GM06990 (cell line): Measurements from ENCODE around the gene ABCC12.

ENCODE experiments used
- DNase-seq: peaks from one replicate; pipeline ENCODE4 v3.0.0-alpha.2; 2011; ENCODE audit not compliant: insufficient read length; ENCODE audit errors: extremely low read depth
- H3K27me3 ChIP-seq: replicated peaks from 2 replicates; pipeline ENCODE4 v1.6.0; 2011; ENCODE audit warnings: low read length; ENCODE audit not compliant: control insufficient read depth, insufficient read depth
- H3K36me3 ChIP-seq: 2 replicates; pipeline ENCODE4 v1.5.1; 2011; ENCODE audit warnings: low read length; ENCODE audit not compliant: control insufficient read depth, insufficient read depth
- H3K4me3 ChIP-seq: replicated peaks from 2 replicates; pipeline ENCODE4 v1.5.1; 2011; ENCODE audit warnings: low read depth, mild to moderate bottlenecking, control low read depth, low read length
- TF ChIP-seq, protein P1 (sequence below): IDR thresholded peaks from 2 replicates; pipeline ENCODE4 v1.5.1; 2011; ENCODE audit warnings: low read length, control low read depth, mild to moderate bottlenecking, inconsistent platforms; ENCODE audit not compliant: insufficient read depth, poor library complexity, severe bottlenecking

ABCC12 gene

DNA sequence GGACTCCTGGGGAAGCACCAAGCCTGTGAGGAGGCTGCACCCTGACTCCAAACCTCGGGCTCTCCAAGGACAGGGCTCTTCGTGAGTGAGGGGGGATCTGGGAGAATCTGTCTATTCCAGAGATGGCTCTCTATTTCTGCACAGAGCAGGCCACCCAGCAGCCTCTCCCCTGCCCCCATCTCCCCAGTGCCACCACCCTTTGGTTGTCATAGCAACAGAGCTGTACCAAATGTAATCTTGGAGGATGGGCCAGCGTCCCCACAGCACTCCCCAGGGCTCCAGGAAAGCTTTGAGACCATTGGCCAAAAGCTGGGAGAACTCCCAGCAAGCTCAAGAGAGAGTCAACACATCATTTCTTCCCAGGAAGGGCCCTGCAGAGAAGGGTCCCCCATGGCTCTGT, 49.3 kb downstream of the ABCC12 start:
- Histone ChIP-seq H3K36me3 (no peaks in the 10 kb centered on the region), H3K27me3 (no peaks in the 10 kb centered on the region), H3K4me3 (no peak overlapping the region)
- no peak for DNase-seq
- TF ChIP-seq, protein P1, sequence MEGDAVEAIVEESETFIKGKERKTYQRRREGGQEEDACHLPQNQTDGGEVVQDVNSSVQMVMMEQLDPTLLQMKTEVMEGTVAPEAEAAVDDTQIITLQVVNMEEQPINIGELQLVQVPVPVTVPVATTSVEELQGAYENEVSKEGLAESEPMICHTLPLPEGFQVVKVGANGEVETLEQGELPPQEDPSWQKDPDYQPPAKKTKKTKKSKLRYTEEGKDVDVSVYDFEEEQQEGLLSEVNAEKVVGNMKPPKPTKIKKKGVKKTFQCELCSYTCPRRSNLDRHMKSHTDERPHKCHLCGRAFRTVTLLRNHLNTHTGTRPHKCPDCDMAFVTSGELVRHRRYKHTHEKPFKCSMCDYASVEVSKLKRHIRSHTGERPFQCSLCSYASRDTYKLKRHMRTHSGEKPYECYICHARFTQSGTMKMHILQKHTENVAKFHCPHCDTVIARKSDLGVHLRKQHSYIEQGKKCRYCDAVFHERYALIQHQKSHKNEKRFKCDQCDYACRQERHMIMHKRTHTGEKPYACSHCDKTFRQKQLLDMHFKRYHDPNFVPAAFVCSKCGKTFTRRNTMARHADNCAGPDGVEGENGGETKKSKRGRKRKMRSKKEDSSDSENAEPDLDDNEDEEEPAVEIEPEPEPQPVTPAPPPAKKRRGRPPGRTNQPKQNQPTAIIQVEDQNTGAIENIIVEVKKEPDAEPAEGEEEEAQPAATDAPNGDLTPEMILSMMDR: no peak
